Esophagus muscularis mucosa (tissue), 4 donors: ENCODE measurements around the gene GRWD1. TPM values are rescaled to one million over a fixed set of nuclear protein-coding genes. Genes with fewer than 3 reads are reported as not detected.

Source experiments
- DNase-seq: peaks from one replicate; pipeline ENCODE4 v3.0.0-alpha.2; 2017; ENCODE audit errors: extremely low spot score
- H3K27ac ChIP-seq, 4 donors: fragments of 200-600 bp; sonication (generic); replicated peaks in 1 of 4; 1 replicate in 3 of 4; 2 replicates in 1 of 4; pipeline ENCODE4 v1.5.1; 2016 to 2019; ENCODE audit warnings: mild to moderate bottlenecking in 1 of 4
- H3K27me3 ChIP-seq, 4 donors: fragments of 200-600 bp; sonication (generic); one replicate each; pipeline versions ENCODE4 v1.5.1 to v1.6.0; 2016 to 2019
- H3K36me3 ChIP-seq, 4 donors: fragments of 200-600 bp; sonication (generic); one replicate each; pipeline ENCODE4 v1.5.1; 2016 to 2019
- H3K4me1 ChIP-seq, 4 donors: fragments of 200-600 bp; sonication (generic); one replicate each; pipeline ENCODE4 v1.5.1; 2016 to 2019
- H3K4me3 ChIP-seq, 4 donors: fragments of 200-600 bp; sonication (generic); 1 replicate in 2 of 4; 2 replicates in 2 of 4; pipeline ENCODE4 v1.5.1; 2016 to 2019; ENCODE audit warnings: mild to moderate bottlenecking in 4 of 4, moderate library complexity in 1 of 4
- H3K9me3 ChIP-seq, 4 donors: fragments of 200-600 bp; sonication (generic); 1 replicate in 3 of 4; 2 replicates in 1 of 4; pipeline ENCODE4 v1.5.1; 2016 to 2019
- EP300 ChIP-seq: sonication (generic); formaldehyde crosslinking; IDR thresholded peaks from one replicate; pipeline ENCODE4 v1.6.1; 2017; ENCODE audit warnings: antibody characterized with exemption
- POLR2A ChIP-seq: fragments of 450-650 bp; IDR thresholded peaks from one replicate; pipeline ENCODE4 v1.6.1; 2017; ENCODE audit warnings: antibody characterized with exemption, moderate library complexity, mild to moderate bottlenecking, low read depth
- POLR2AphosphoS5 ChIP-seq, 2 donors: sonication (generic); formaldehyde crosslinking; IDR thresholded peaks; one replicate each; pipeline ENCODE4 v1.6.1; 2017; ENCODE audit warnings: antibody characterized with exemption in 2 of 2
- WGBS: methylation state at CpG from one replicate; pipeline ENCODE4 v1.1.5; 2018; 5-methylcytosine and 5-hydroxymethylcytosine counted together
- intact Hi-C: fragments of 100-400 bp; cut with DNase I; formaldehyde crosslinking; loops from one replicate; pipeline ENCODE4 v1.15.1; 2023
- total RNA-seq, 4 donors: library from RNA; depleted of rRNA; stranded (reverse); fragments of >200 nt; gene quantifications; one replicate each; pipeline versions ENCODE4 v1.1.0 to v1.2.1, GENCODE V29; 2016
- TF ChIP-seq, protein P1 (sequence below), 3 experiments: fragments of 200-600 bp in 2 of 3; fragments of 450-650 bp in 1 of 3; sonication (generic) in 2 of 3; IDR thresholded peaks; one replicate each; pipeline ENCODE4 v1.5.1; 2017 to 2019; ENCODE audit warnings: antibody characterized with exemption in 3 of 3, mild to moderate bottlenecking in 2 of 3, moderate library complexity in 1 of 3

The GRWD1 gene
- total RNA-seq, 4 donors from 2014 or later: 19.5 to 42.9 (median 31.7) TPM

DNA sequence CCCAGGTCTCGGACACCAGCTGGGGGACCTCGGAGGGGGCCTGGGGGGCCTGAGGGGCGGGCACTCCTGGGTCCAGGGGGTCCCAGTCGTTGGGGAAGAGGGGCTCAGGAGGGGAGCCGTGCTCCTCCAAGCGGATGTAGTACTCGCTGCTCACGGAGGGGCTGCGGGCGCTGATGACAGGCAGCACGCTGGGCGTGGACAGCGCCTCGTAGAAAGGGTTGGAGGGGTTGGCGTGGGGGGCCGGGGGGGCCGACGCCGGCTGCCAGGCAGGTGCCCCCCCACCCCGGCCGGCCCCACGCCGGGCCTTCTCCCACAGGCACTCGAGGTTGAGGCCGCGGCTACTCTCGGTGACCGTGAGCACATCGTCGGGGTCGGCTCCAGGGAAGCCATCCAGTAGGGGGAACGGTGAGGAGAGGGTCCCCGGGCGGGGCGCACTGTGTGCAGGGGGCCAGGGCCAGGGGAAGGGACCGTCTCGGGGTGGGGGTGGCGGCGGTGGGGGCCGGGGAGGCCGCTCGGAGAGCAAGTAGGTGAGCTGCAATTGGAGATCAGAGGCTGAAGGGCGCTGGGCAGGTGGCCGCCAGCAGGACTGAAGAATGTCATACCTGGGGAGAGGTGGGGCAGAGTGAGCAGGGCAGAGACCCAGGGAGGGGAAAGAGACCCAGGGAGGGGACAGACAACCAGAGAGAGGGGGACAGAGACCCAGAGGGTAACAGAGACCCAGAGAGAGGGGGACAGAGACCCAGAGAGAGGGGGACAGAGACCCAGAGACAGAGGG, 53.7 kb downstream of the GRWD1 start:
- H3K27ac ChIP-seq: no peak overlapping the region
- no peak for DNase-seq
- H3K9me3 ChIP-seq: no peaks in the 10 kb centered on the region
- intact Hi-C loops: no loop called here
- WGBS: 66% methylated on average over 31 of the region's 44 CpGs
- TF ChIP-seq POLR2A: no peak
- TF ChIP-seq EP300: no peak
- TF ChIP-seq POLR2AphosphoS5 (IDR thresholded peaks at IDR 0.05): no peak
- TF ChIP-seq, protein P1, sequence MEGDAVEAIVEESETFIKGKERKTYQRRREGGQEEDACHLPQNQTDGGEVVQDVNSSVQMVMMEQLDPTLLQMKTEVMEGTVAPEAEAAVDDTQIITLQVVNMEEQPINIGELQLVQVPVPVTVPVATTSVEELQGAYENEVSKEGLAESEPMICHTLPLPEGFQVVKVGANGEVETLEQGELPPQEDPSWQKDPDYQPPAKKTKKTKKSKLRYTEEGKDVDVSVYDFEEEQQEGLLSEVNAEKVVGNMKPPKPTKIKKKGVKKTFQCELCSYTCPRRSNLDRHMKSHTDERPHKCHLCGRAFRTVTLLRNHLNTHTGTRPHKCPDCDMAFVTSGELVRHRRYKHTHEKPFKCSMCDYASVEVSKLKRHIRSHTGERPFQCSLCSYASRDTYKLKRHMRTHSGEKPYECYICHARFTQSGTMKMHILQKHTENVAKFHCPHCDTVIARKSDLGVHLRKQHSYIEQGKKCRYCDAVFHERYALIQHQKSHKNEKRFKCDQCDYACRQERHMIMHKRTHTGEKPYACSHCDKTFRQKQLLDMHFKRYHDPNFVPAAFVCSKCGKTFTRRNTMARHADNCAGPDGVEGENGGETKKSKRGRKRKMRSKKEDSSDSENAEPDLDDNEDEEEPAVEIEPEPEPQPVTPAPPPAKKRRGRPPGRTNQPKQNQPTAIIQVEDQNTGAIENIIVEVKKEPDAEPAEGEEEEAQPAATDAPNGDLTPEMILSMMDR (IDR thresholded peaks at IDR 0.05): no peak
- peaks cover 0 to 61% (median 50%) of the 10 kb centered on the region in 4 donors for H3K27me3 ChIP-seq
- peak overlapping the region in 1 of 4 donors; percentile 32 for H3K4me3 ChIP-seq
- peaks cover 4 to 52% (median 39%) of the 10 kb centered on the region in 4 donors for H3K4me1 ChIP-seq
- H3K36me3 ChIP-seq: no peaks in the 10 kb centered on the region

DNA sequence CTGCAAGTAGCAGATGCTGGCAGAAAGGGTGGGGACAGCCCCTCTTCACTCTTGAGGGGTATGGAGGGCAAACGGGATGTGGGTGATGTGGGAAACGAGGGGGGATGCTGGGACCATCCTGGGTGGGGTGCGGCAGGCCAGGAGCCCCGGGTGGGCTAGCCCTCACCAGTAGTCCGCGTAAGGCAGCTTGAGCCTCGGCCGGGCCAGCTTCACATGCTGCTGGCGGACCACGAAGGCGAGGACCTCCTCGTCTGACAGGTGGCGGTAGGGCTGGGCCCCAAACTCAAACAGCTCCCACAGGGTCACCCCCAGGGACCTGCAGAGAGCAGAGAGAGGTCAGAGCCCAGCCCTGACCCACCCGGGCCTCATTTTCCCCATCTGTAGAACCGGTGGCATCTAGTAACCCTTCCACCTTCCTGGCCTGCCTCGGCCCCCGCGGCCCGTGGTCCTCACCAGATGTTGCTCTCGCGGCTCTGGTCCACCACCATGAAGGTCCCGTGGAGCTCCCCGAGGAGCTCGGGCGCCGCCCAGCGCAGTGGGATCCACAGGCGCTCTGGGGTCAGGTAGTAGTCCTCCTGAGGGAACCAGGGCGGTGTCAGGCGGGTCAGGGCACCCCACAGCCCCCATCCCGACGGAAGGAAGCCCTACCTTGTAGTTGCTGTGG, 55.2 kb downstream of the GRWD1 start:
- DNase-seq: no peak
- TF ChIP-seq, protein P1 (IDR thresholded peaks at IDR 0.05): no peak
- TF ChIP-seq POLR2A (no peak), POLR2AphosphoS5 (IDR thresholded peaks at IDR 0.05) (no peak), EP300 (no peak)
- H3K27ac ChIP-seq: no peak overlapping the region
- peaks cover 0 to 61% (median 50%) of the 10 kb centered on the region in 4 donors for H3K27me3 ChIP-seq
- intact Hi-C loops: no loop called here
- no peak overlapping the region for H3K4me3 ChIP-seq
- peaks cover 0 to 39% (median 30%) of the 10 kb centered on the region in 4 donors for H3K4me1 ChIP-seq
- no peaks in the 10 kb centered on the region for H3K9me3 ChIP-seq
- H3K36me3 ChIP-seq: no peaks in the 10 kb centered on the region
- 63% methylated on average over 4 of the region's 32 CpGs for WGBS

DNA sequence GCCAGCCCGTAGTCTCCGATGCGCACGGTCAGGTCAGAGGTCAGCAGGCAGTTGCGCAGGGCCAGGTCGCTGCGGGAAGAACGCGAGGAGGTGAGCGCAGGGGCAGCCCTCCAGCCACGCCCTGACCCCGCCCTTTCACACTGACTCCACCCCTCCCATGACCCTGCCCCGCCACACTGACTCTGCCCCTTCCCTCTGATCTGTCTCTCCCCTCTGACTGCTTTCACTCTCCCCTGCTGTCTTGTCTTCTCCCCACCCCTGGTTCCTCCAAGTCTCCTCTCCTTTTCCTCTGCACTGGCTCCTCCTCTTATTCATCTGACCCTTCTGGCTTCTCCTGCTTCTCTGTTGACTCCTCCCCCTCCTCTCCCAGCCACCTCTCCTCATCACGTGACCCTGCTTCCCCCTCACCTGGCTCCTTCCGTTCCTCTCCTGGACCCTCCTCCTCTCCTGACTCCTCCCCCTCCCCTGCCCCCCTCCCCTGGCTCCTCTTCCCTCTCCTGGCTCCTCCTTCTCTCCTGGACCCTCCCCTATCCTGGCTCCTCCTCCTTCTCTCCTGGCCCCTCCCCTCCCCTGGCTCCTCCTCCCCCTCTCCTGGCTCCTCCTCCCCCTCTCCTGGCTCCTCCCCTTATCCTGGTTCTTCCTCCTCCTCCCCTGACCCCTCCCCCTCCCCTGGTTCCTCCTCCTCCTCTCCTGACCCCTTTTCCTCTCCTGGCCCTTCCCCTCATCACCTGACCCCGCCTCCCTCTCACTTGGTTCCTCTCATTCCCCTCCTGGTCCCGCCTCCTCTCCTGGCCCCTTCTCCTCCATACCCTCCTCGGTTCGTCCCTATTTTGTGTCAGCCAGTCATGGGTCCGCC, 55.9 kb downstream of the GRWD1 start:
- Histone ChIP-seq H3K4me3 (no peak overlapping the region), H3K27me3 (peaks cover 0 to 61% (median 50%) of the 10 kb centered on the region in 4 donors), H3K9me3 (no peaks in the 10 kb centered on the region), H3K27ac (no peak overlapping the region), H3K4me1 (peaks cover 0 to 38% (median 30%) of the 10 kb centered on the region in 4 donors), H3K36me3 (no peaks in the 10 kb centered on the region)
- TF ChIP-seq POLR2AphosphoS5 (IDR thresholded peaks at IDR 0.05) (no peak), EP300 (no peak), POLR2A (no peak)
- TF ChIP-seq, protein P1 (IDR thresholded peaks at IDR 0.05): no peak
- intact Hi-C loops: no loop called here
- 8% methylated on average over 14 of the region's 20 CpGs for WGBS
- no peak for DNase-seq

DNA sequence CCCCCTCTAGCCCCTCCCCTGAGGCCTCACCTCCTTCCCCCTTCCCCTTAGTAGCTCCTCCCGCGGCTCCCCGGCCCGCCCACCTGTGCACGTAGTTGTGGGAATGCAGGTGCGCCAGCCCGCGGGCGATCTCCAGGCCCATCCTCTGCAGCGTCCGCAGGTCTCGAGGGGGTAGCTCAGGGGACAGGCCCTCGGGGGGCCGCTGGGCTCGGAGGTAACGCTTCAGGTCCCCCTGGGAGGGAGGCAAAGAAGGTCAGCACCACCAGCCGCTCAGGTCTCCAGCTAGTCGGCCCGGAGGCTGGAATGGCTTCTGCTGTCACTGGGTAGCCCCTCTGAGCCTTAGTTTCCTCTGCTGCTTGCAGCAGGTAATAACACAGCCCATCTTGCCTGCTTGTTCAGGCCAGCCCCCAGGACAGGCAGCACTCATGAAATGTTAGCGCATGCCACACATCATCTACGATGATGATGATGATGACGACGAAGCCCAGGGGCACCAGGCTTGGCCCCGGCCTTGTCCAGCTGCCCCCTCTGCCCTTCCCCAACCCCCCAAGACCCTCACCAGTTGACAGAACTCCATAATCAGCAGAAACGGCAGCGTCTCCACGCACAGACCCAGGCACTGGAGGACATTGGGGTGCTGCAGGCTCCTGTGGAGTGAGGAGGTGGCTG, 56.7 kb downstream of the GRWD1 start:
- intact Hi-C loops: no loop called here
- Histone ChIP-seq H3K4me1 (peaks cover 0 to 34% (median 28%) of the 10 kb centered on the region in 4 donors), H3K27me3 (peaks cover 0 to 54% (median 46%) of the 10 kb centered on the region in 4 donors), H3K4me3 (no peak overlapping the region), H3K9me3 (no peaks in the 10 kb centered on the region), H3K36me3 (no peaks in the 10 kb centered on the region), H3K27ac (no peak overlapping the region)
- TF ChIP-seq, protein P1 (IDR thresholded peaks at IDR 0.05): no peak
- no peak for TF ChIP-seq POLR2AphosphoS5 (IDR thresholded peaks at IDR 0.05)
- TF ChIP-seq POLR2A: no peak
- no peak for TF ChIP-seq EP300
- DNase-seq: no peak
- 40% methylated on average over 15 of the region's 27 CpGs for WGBS
